GM20431 (cell line): ENCODE measurements around the gene KDELR3.

ENCODE experiments used
- in situ Hi-C: fragments of 300-500 bp; cut with MseI, MboI; formaldehyde crosslinking; loops from one replicate; pipeline ENCODE4 v1.15.0; 2020; ENCODE audit warnings: low sequenced_read_pairs; ENCODE audit not compliant: unreplicated experiment

The KDELR3 gene

GRCh38 chr22:38505541-38506117, 37.7 kb downstream of the KDELR3 start:
- in situ Hi-C loops, result no loop called here

DNA sequence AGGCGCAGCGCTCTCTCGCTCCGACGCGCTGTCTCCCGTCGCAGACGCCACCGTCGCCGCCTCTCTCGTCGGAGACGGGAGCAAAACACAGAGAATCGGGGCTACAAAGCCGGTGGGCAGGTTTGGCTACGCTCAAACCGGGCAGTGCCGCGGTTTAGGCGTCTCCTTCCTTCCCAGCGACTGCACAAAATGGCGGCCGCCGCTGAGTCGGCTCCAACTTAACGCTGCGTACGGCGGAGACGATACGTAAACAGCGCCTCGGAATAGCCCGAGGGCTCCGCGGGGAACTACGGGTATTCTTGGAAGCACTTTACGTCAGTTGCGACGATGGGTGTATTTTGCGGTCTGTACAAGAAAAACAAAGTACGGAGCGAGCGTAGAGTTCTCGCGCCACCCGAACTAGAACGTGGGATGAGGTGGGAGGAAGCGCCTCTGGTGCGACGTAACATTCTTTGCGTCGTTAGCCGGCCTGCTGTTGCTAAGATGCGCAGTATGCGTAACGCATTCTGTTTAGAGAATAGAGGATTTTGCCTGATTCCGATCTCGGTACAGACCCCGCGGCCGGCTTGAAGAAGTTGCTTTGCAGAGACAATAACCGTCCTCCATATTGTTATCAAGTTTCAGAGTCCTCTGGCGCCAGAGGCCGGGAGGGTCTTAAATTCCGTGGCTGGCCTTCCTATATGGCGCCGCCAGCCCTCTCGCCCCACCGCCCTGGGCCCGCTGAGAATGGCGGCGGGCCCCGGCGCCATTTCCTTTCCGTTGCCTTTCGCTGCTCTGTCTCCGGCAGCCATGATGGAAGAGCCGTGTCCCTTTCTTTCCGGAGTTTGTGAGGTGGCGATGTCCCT, 38.4 kb downstream of the KDELR3 start, which contains the start of gene DDX17:
Gene DDX17 (minus strand): TSS at position 194 of the 845 bp plus-strand sequence.
- in situ Hi-C loops, result no loop called here

DNA sequence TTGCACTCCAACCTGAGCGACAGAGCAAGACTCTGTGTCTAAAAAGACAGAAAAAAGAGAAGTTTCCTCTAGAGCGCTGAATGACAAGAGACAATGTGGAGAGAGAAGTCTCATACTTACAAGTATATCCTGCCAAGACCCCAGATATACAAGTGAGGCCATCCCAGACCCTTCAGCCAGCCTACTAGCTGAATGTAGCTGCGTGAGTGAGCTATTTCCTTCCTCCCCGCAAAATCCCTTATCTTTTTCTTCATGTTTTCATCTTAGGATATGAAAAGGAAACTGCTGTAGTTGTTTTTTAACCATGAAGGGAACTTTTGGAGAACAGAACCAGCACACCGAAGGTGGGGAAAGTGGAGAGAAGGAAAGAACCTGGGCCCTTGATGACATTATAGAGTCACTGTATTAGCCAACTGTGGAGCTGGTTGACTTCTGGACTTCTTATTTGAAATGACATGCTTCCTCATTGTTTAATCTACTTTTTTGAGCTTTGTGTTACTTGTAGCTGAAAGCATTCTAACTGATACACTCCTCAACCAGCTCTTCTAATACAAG, 42.6 kb downstream of the KDELR3 start:
- in situ Hi-C loops, result no loop called here

DNA sequence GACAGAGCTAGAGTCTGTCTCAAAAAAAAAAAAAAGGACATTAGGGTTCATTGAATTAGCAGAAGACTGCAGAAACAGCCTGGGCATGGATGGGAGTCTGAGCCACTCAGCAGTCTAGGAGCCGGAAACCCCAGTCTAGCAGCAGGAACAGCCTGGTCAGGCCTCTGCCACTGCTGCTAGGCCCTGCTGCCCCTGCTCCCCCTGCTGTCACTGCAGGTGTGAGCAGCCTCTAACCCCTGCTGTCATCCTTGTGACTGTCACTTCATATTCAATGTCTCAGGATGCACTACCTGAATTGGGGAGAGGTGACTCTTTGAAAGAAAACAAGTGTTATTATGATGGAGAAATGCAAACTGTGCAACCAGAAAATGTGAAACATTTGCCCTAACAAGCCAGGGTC, 45.2 kb downstream of the KDELR3 start:
- in situ Hi-C loops, result no loop called here

- in situ Hi-C loops, result no loop called here
These were observed 50.7 kb downstream of the KDELR3 start for GRCh38 chr22:38518620-38519019.

GRCh38 chr22:38519453-38520250, 51.8 kb downstream of the KDELR3 start:
- in situ Hi-C loops, result no loop called here

DNA sequence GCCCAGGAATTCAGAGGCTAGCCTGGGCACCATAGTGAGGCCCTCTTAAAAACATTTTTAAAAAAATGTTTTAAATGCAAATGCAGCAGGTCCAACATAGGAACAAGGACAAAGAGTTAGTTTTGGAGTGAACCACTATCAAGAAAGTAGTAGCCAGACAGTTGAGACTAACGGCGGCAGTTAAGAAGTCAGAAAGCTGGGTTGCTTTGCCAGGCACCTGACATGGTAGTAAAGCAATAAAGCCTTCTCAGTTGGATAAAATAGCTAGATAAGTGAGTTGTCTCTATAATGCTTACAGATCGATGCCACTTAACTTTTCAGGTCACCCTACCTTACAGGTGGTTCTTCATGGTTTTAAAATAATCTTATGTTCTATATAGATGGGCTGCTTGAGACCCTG, 55.1 kb downstream of the KDELR3 start:
- in situ Hi-C loops, result no loop called here

- in situ Hi-C loops, result no loop called here
These were observed 55.6 kb downstream of the KDELR3 start for GRCh38 chr22:38523479-38523878.

- in situ Hi-C loops, result no loop called here
These were observed 56.5 kb downstream of the KDELR3 start for GRCh38 chr22:38524429-38524828.

- in situ Hi-C loops, result no loop called here
These were observed 63.5 kb downstream of the KDELR3 start for GRCh38 chr22:38531251-38531938.
